HL-60 (cell line): ENCODE results near the gene FOXP2.

Experiments
- DNase-seq, 2 experiments: peaks; one replicate each; pipeline ENCODE4 v3.0.0-alpha.2; 2010 to 2020; ENCODE audit warnings: low read depth in 1 of 2, low spot score in 1 of 2
- H3K27ac ChIP-seq: fragments of 250-450 bp; sonication (Bioruptor Pico); replicated peaks from 2 replicates; pipeline ENCODE4 v1.5.1; 2020; ENCODE audit warnings: mild to moderate bottlenecking, moderate library complexity
- H3K27me3 ChIP-seq: fragments of 250-450 bp; sonication (Bioruptor Pico); 2 replicates; pipeline ENCODE4 v1.5.1; 2021; ENCODE audit warnings: mild to moderate bottlenecking, moderate library complexity; ENCODE audit not compliant: insufficient read depth, poor library complexity, severe bottlenecking
- H3K4me3 ChIP-seq: replicated peaks from 2 replicates; pipeline ENCODE4 v1.5.1; 2011; ENCODE audit warnings: mild to moderate bottlenecking, control low read depth, low read length; ENCODE audit not compliant: insufficient read depth
- CTCF ChIP-seq: IDR thresholded peaks from one replicate; pipeline ENCODE4 v1.5.1; 2011; ENCODE audit warnings: low read length, control low read depth, inconsistent platforms; ENCODE audit not compliant: insufficient read depth
- GABPA ChIP-seq: IDR thresholded peaks from 2 replicates; pipeline ENCODE4 v1.6.1; 2012; ENCODE audit warnings: low read depth
- POLR2AphosphoS5 ChIP-seq: IDR thresholded peaks from 2 replicates; pipeline ENCODE4 v1.6.1; 2012; ENCODE audit warnings: low read depth
- REST ChIP-seq: IDR thresholded peaks from 2 replicates; pipeline ENCODE4 v1.6.1; 2012; ENCODE audit warnings: low read depth; ENCODE audit not compliant: insufficient replicate concordance
- SPI1 ChIP-seq: IDR thresholded peaks from 2 replicates; pipeline ENCODE4 v1.6.1; 2012; ENCODE audit warnings: low read depth, mild to moderate bottlenecking, borderline replicate concordance

The FOXP2 gene

GRCh38 chr7:114418117-114418516 lies 3.5 kb downstream of the FOXP2 start:
- Histone ChIP-seq H3K27ac (no peak overlapping the region), H3K27me3 (no peaks in the 10 kb centered on the region), H3K4me3 (no peak overlapping the region)
- TF ChIP-seq POLR2AphosphoS5 (no peak), SPI1 (no peak), REST (no peak), CTCF (no peak), GABPA (no peak)
- no peak for DNase-seq

DNA sequence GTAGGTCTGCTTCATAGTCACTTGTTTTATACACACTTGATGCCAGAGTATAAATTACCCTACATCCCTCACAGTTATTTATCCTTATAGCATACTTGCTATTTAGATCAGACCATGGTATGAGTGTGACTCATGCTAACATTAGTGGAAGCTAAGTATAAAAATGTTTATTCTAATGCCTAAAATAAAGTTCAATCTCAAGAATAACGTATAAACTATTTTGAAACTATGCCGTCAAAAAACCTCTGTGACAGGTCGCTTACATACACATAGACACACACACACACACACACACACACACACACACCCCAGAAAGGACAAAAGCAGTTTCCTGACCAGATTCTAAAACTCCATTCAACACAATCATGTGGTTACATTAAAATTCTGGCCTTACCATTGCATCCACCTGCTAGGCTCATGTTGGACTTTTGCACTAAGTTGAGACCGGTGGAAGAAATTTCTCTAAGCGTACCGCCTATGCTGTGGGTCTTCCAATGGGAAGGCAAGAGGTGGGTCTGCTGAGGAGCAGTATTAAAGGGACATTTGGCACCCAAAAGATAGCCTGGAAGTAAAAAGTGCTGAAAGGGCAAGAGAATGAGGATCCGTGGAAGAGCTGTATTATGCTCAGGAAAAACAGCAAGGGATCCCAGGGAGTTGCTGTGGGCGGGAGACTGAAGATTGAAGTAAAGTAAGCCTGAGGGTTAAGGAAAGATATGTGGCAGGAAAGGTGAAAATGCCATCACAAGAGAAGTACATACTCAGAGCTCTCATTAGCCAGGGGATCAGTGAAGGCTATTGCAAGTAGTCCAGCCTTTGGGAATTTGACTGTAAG lies 5.0 kb downstream of the FOXP2 start:
- H3K27me3 ChIP-seq: no peaks in the 10 kb centered on the region
- no peak for TF ChIP-seq CTCF
- no peak for TF ChIP-seq SPI1
- TF ChIP-seq REST: no peak
- TF ChIP-seq GABPA: no peak
- TF ChIP-seq POLR2AphosphoS5: no peak
- H3K27ac ChIP-seq: no peak overlapping the region
- H3K4me3 ChIP-seq: no peak overlapping the region
- no peak for DNase-seq

GRCh38 chr7:114422507-114423501 lies 8.2 kb downstream of the FOXP2 start:
- TF ChIP-seq GABPA (no peak), CTCF (peak; percentile 8)
- DNase-seq: no peak
- H3K4me3 ChIP-seq: no peak overlapping the region
- no peaks in the 10 kb centered on the region for H3K27me3 ChIP-seq
- H3K27ac ChIP-seq: no peak overlapping the region
